Measurements from ENCODE around the gene NEK11. TPM values are rescaled to one million over a fixed set of nuclear protein-coding genes. Genes with fewer than 3 reads are reported as not detected.
"Not testable (repeated sequence)": the region's sequence is repeated elsewhere in the genome, so short reads cannot be mapped to it uniquely, and the experiment has no call there.

NEK11 gene
- total RNA-seq, 3 donors from 2014 or later = 3.9 to 9.4 (median 5.8) TPM

DNA sequence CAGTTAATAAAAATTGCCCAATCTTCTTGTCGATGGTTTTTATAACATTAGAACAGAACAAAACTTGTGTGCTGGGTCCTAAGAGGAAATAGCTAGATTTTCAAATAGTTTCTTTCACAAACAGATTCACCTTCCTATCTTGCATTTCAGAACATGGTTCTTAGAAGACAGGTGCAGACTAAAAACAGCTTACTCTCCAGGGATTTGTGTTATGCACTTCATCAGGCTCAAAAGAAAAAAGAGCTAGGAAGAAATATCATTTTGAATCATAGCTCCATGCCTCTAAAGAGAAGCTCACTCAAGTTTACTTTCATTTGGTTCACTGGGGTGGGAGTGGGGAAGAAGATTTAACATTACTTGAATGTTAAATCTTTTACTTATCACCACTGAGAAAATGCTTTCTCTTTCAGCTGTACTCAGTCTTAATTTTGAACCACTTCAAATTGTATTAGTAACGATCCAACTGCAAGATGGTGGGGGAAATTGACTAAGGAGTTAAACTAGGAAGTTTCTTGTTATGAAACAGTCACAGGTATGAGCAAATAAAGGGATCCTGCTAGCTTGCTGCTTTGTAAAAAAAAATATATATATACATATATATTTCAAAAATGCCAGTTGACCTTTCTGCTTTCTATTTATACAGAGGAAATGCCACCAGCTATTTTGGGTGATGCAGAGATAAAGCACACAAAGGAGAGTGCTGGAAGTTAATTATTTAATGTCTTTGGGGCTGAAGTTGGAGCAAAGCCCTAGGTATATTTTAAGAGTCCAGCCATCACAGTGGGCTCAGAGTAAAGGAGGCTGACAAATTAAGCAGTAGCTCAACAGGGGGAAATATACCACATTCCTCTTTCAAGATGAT is 326.6 kb downstream of the NEK11 start:
- DNase-seq = no peak
- Histone ChIP-seq H3K4me3 (no peak overlapping the region), H3K4me1 (ENCODE audit: low read depth) (no peaks in the 10 kb centered on the region), H3K9me3 (no peaks in the 10 kb centered on the region), H3K36me3 (ENCODE audit: low read depth) (no peaks in the 10 kb centered on the region)
- intact Hi-C loops (cut with DNase I, micrococcal nuclease) = no loop called here
- no peak for ATAC-seq
- no peak for TF ChIP-seq CTCF (IDR thresholded peaks at IDR 0.05)

- no peak for TF ChIP-seq CTCF (IDR thresholded peaks at IDR 0.05)
- H3K4me3 ChIP-seq = no peak overlapping the region
- intact Hi-C loops (cut with DNase I, micrococcal nuclease) = no loop called here
- no peaks in the 10 kb centered on the region for H3K36me3 ChIP-seq (ENCODE audit: low read depth)
- ATAC-seq (no peak), DNase-seq (no peak)
- no peaks in the 10 kb centered on the region for H3K4me1 ChIP-seq (ENCODE audit: low read depth)
- H3K9me3 ChIP-seq = no peaks in the 10 kb centered on the region
These were observed 327.3 kb downstream of the NEK11 start for GRCh38 chr3:131353986-131354385.

GRCh38 chr3:131356006-131356595 is 329.4 kb downstream of the NEK11 start:
- intact Hi-C loops (cut with DNase I, micrococcal nuclease) = no loop called here
- TF ChIP-seq CTCF (IDR thresholded peaks at IDR 0.05) = no peak
- Histone ChIP-seq H3K4me3 (no peak overlapping the region), H3K9me3 (no peaks in the 10 kb centered on the region), H3K36me3 (ENCODE audit: low read depth) (no peaks in the 10 kb centered on the region), H3K4me1 (ENCODE audit: low read depth) (no peaks in the 10 kb centered on the region)
- ATAC-seq = no peak
- no peak for DNase-seq

DNA sequence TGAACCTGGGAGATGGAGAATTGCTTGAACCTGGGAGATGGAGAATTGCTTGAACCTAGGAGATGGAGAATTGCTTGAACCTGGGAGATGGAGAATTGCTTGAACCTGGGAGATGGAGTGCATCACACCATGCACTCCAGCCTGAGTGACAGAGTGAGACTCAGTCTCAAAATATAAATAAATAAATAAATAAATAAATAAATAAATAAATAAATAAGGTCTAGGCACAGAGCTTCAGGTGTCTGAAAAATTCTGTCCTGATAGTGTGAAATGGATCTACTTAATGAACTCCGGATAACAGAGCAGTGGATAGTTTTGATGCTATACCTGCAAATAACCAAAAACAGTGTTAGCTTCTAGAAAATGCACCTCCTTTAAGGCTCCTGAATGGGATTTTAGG is 330.6 kb downstream of the NEK11 start:
- H3K4me3 ChIP-seq = no peak overlapping the region
- DNase-seq (no peak), ATAC-seq (no peak)
- H3K36me3 ChIP-seq (ENCODE audit: low read depth) = no peaks in the 10 kb centered on the region
- TF ChIP-seq CTCF (IDR thresholded peaks at IDR 0.05) = no peak
- no peaks in the 10 kb centered on the region for H3K4me1 ChIP-seq (ENCODE audit: low read depth)
- no peaks in the 10 kb centered on the region for H3K9me3 ChIP-seq
- intact Hi-C loops (cut with DNase I, micrococcal nuclease) = no loop called here

GRCh38 chr3:131360191-131360755 is 333.6 kb downstream of the NEK11 start:
- TF ChIP-seq CTCF (IDR thresholded peaks at IDR 0.05) = no peak
- no peak for DNase-seq
- Histone ChIP-seq H3K4me1 (ENCODE audit: low read depth) (peaks cover 4% of the 10 kb centered on the region), H3K9me3 (no peaks in the 10 kb centered on the region), H3K4me3 (no peak overlapping the region), H3K36me3 (ENCODE audit: low read depth) (no peaks in the 10 kb centered on the region)
- intact Hi-C loops (cut with DNase I, micrococcal nuclease) = no loop called here
- no peak for ATAC-seq

- not testable (repeated sequence) for DNase-seq
These were observed 334.4 kb downstream of the NEK11 start for GRCh38 chr3:131361066-131361463.

More at GRCh38 chr3:131361066-131361463, 334.4 kb downstream of the NEK11 start:
- intact Hi-C loops (cut with DNase I, micrococcal nuclease); H3K36me3 ChIP-seq (ENCODE audit: low read depth); H3K4me3 ChIP-seq; H3K9me3 ChIP-seq; ATAC-seq; H3K4me1 ChIP-seq (ENCODE audit: low read depth): not testable (repeated sequence)

Data from mucosa of descending colon (tissue), 3 donors.